ENCODE measurements around the gene DLGAP1.
"Not testable (repeated sequence)": the region's sequence is repeated elsewhere in the genome, so short reads cannot be mapped to it uniquely, and the experiment has no call there.

Gene DLGAP1

DNA sequence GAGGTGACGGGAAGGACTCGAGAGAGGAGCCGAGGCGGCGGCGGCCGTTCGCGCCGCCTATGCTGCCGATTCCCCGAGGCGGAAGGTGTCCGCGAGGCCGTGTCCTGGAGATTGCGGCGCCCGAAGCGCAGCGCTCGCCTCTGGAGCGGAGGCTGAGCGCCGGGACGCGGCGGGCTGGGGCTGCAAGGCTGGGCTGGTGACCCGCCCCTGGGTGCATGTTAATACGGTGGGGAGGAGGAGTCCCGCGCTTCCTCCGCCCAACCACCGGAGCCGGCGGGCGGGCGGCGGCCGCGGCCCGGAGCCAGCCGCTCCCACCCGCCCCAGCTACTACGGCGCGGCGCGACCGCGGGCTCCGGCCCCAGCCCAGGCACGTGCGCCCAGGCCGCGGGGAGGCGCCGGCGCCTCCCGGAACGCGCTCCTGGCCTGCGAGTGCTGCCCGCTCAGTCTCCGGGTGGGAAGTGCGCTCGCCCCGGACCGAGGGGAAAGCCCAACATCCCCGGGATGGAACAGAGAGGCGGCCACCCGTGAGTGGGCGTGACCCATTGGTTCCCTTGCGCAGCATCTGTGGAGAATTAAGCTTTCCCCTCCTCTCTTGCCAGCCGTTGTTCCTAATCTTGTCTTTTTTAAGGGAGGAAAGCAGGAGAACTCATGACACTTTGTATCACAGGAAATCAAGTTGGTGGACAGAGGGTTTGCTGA, at the start of gene DLGAP1:
Gene DLGAP1 (minus strand): TSS at position 195 of the 699 bp plus-strand sequence.
- peak; percentile 79 for DNase-seq

DNA sequence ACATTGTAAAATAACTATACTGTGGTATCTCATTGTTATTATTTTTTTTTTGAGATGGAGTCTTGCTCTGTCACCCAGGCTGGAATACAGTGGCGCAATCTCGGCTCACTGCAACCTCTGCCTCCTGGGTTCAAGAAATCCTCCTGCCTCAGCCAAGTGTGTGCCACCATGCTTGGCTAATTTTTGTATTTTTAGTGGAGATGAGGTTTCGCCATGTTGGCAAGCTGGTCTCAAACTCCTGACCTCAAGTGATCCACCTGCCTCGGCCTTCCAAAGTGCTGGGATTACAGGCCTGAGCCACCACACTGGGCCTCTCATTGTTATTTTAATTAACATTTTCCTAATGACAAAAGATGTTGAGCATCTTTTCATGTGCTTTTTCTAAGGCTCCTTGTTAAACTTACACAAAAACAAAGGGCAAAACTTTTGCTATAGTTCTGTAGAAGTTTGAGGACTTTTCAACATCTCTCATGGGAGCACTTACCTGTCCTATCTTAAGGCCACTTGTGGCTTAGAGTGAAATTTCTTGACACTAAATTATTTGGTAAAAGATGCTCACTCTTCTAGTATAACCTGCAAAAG, 39.7 kb upstream of the DLGAP1 start:
- DNase-seq: not testable (repeated sequence)

DNA sequence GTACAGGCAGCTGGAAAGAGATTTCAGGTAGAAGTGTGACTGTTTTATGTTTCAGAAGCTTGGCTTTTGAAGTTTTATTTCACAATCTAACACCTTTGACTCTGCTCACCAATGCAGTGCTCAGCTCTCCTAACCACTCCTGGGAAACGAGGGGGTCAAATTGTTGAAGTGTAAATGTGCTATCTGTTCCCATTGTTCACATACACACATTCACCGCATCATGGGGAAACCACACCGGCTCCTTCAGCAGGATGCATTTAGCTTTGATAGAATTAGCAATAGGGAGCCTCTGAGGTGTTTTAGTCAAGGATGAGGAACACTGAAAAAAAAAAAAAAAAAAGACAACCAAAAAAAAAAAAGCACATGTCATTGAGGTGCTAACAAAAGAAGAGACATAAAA, 13.4 kb upstream of the DLGAP1 start:
- no peak for DNase-seq

DNA sequence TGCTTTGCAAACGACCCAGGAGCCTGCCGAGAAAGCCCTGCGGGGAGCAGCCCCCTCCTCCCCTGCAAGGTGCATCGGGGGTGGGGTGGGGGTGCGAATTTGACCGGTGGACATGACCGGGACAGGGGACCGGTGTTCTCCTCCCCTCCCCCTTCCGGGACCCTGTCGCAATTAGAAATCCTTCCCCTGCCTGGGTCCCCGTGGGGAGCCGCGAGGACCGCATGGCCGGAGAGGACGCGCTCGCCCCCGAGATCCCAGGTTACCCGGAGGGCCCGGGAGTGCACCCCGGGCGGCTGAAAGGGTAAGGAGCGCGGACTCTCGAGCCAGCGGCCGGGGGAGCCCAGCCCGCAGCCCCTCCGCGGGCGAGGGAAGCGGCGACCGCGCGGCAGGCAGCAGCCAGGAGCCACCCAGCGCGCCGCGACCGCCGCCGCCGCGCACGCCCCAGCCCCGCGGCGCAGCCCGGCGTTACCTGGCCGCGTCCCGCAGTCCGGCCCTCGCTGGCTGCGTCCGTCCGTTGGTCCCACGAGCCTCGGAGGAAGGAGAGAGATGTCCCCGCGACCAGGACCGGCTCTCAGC, 482 bp downstream of the DLGAP1 start:
- no peak for DNase-seq

DNA sequence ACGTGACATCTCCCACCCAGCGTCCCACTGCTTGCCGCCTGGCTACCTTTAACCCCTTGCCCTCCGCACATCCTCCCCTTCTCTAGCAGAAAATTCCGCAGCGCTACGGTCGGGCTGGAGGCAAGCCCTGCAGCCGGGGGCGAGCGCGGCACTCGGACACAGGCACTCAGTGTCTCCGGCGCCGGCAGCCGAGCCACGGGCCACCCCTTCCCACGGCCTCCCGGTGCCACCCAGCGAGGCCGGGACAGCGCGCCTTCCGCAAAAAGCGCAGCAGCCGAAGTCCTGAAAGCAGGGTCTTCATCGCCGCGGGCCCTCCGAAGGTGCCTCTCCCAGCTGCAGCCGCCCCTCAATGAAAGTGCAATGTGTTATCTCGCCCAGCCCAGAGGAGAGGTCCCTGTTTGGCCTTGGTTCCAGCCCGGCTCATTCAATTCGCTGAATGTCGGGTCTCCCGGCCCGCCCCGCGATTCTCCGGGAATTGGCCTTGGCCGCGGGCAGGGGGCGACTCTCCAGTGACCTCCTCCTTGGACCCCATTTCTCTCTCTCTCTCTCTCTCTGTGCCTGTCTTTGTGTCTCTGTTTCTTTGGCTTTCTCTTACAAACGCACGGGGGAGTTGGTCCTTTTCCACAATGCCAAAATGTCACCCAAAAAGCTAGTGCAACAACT, 1.1 kb downstream of the DLGAP1 start:
- no peak for DNase-seq

DNA sequence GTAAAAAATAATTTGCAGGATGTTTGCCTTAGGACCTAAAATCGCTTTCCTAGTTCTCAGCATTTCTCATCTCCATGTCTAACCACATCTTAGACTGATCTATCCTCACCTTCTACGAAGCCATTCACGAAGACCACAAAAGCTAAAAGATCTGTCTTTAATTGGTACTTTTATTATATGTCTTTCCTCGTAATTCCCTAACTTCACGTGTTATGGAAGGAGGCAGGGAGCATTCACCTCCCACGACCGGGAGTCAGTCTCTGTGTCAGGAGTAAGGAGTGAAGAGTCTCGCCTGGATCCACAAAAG, 1.6 kb downstream of the DLGAP1 start:
- no peak for DNase-seq

DNA sequence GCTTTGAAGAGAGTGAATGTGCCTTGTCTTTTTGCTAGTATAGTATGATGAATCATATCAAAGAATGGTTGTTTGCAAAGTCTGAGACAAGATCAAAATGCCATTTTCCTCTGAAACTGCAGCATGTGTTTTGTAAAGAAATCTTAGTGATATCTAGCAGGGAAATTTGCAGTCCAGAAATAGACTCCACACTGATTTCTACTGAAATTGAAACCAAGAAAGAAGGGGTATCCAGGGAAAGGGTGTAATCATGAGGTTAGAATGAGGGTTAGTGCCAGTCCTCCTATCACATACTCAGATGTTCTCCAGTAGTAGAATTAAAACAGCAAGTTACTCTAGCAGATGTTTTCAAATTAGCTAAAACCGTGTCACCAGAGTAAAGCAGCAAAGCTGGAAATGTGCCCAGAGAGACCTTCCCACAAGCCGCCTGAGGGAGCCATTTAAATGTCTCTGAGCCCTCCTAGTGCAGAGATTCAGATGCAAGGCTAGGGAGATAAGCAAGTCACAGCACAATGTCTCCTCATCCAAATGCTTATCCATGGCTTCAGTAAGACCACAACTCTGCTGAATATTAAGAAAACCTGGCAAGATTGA, 4.9 kb downstream of the DLGAP1 start:
- no peak for DNase-seq

DNA sequence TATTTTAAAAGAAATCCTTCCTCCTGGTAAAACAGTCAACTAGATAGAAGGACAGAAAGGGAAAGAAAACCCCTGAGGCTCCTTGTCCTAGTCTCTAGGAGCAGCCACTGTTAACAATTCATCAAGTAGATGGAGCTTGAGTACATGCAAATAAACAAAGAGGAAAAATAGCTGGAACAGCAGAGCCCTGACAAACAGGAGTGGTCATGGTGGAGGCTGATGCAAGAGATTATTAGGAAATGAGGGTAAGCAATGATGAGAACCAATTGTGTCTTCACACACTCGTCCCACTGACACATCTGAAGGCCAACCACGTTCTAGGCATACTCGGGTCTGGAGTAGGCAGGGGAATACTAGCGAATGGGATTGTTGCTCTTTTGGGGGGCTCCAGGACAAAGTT, 9.2 kb downstream of the DLGAP1 start:
- no peak for DNase-seq

DNA sequence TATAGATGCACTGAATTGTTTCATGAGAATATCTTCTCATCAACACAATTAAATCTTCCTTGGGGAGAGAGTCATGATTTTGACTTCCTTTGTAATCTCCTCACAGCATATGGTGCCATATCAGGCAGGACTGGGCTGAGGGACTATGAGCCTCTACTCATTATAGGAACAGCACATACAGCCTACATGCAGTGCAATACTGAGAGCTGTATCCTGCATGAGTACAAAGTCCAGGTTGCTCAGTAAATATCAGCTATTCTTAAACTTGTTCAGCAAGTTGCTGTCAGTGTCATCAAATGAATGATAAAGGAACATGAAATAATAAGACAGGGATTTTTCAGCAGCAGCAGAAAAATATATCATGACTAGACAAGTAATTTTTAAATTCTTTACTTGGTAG, 10.8 kb downstream of the DLGAP1 start:
- no peak for DNase-seq

DNA sequence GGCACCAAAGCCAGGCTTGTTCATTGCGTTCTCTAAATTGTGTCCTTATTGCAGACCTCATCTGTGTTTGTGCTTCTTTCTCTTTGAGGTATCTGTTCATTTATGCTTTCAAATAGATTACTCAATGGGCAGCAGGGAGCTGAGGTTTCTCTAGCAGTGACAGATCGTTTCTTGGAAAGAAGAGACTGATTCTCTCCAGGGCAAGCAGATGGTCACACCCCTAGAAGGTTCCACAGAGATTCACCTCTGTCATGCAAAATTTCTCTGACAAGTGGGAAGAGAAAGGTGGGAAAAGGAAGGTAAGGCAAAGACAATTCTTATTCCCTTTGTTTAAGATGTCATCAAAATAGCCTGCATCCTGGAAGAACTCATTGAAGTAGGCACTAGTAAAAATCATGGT, 14.0 kb downstream of the DLGAP1 start:
- DNase-seq: no peak

DNA sequence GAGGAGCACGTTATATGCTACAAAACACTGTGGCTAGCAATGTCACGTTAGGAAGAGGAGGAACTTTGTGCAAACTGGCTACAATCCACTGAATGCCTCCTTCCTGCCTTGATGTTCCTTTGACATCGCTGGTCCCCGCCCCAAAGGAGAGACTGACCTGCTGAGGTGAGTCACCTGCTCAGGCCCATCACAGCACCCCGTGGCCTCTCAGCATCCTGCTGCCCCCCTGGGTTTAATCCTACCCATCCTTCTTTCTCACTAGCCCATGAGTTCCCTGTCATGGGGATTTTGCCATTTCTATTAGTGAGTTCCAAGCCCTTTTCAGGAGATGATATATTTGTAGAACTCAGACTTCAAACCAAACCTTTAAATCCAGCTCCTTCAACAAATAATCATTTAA, 16.2 kb downstream of the DLGAP1 start:
- DNase-seq: no peak

DNA sequence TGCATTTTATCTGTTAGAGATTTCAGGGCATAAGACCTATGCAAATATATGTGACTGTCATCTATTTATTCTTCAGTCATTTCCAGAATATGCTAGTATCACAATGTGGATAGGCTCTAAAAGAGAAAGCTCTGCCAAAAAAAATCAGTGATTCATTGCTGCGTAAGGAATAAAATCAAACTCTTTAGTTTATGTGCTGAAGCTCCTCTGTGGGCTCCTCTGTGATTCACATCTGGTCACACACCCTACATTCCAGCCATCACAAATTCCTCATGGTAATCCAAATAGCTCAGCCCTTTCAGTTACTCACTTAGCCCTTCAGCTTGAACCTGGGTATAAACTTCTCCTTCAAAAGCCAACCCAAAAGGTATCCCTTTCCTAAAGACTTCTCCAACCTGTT, 21.4 kb downstream of the DLGAP1 start:
- DNase-seq: no peak

DNA sequence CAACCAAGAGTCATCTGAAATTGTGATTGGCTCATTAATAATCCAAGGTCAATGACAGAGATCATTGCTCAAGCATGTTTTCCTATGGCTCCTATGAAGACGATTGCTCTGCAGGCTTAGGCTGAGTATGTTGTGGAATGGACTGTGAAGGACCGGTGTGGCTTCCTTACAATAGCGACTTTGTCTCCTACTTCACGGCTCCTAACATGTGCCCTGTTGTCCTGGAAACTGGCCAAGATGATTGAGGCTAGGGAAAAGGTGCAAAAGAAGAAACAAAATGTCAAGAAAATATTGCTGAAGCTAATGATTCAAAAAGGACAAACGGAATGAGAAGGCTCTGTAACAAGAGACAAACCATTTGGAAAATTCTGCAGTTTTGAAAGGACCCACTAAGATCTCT, 24.3 kb downstream of the DLGAP1 start:
- DNase-seq: no peak

DNA sequence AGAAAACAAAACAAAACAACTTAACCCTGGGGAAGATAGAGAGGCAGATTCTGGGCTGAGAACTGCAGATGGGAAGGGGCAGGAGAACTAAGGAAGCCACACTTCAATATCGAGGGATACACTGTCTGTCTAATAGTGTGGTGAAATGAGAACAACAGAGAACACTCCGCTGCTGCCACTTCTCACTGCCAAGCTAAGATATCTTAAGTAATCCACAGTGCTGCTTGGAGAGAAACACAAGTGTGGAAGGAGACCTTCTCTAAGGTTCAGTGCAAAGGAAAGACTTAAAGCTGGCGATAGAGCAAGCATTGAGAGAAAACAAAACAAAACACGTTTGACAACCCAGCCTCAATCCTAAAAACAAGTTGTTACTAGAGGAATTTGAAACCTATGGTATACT, 37.4 kb downstream of the DLGAP1 start:
- no peak for DNase-seq

DNA sequence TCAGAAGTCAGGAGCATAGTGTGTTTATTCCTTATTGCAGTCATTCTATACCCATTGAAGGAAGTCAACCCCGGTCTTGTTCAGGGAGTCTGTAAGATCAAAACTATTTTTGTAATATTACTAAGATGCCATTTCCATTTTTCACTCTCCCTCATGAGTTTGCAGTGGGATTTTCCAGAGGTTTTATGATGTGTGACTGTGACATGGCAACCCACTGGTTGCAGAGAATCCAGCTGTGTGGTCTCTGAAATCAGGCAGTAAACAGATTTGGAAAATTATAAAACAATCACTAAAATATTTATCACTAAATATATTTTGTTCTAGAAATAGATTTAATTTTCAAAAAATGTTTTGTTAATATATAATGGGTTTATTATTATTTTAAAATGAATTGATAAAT, 38.1 kb downstream of the DLGAP1 start:
- no peak for DNase-seq

DNA sequence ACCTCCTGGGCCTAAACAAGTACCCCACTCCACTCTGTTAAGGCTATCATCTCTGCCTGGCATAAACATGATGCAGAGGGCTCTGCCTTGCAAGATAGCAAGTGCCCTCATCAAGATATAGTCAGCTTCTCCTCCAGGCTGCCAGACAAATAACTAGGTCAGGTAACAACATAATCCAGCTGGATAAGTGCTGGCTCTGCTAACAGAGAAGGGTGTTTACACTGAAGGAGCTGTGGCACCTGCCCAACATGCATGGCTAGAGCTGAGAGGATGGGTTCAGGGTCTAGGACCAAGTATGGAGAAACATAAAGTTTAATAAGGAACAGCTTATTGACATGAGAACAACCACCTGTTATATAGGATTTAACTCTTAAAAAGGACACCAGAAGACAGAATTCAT, 42.8 kb downstream of the DLGAP1 start:
- DNase-seq: peak; percentile 60

DNA sequence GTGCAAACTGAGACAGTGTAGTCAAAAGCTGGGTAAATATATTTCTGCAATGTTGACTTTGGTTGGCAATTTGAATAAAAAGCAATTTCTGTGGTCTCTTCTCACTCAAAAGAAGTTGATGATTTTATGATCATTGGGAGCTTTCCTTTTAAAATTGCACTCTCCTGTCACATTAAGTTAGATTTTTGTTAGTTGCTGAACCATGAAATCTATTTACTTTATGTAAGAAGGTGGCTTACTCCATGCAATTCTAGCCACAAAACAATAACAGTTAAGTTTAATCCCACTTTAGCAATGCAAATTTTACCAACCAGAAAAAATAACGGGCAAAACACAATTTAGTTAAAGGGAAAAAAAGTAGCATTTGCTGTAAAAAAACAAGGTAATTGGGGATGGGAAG, 48.3 kb downstream of the DLGAP1 start:
- no peak for DNase-seq

DNA sequence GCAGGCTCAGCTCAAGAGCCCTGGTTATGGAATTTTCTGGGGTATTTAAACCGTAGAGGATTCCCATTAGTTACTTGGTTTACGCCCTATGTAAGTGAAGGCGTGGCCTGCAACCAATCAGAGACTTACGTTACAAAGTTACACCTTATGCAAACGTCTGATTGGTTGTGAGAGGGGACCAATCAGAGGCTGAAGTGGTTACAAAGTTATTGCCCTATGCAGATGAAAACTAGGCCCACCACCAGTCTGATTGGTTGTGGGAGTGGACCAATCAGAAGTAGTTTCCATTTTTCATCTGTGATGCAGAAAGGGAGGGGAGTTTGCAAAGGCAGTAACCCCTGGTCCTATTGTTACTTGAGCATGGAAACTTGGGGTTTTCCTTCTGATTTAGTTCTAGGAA, 49.1 kb downstream of the DLGAP1 start:
- DNase-seq: no peak

DNA sequence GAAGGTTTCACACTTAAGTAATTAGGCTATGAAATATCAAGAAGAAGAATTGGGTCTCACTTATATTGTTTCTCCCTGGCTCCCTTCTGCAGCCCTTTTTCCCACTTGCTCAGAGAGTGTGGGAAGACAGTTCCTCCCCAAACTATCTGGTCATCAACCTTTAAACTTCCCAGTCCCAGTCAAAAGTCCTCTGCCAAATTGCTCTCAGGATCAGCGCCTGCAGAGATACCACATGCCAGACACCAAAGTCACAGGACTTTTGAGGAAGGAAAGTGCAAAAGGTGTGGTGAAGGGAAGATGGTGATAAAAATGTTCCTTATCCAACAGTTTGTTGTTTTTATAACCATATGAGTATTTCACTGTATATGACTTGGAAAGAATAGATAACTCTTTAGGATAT, 51.3 kb downstream of the DLGAP1 start:
- DNase-seq: no peak

DNA sequence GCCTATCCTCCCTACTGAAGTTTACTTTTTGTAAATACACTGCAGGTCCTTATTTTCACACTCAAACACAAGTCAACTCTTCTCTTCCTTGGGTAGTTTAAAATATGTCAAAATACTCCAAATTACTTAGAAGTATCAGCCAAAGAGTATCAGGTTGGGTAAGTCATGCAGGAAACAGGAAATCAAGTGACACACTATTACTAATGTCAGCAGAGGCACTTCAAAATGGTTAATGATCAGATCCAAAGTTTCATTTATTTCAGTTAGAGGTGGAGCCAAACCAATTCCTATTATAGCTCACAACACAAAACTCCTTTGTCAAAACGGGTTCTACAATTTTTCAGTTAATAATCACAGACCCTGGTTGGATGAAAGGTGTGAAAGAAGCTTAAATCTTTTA, 54.2 kb downstream of the DLGAP1 start:
- DNase-seq: no peak

DNA sequence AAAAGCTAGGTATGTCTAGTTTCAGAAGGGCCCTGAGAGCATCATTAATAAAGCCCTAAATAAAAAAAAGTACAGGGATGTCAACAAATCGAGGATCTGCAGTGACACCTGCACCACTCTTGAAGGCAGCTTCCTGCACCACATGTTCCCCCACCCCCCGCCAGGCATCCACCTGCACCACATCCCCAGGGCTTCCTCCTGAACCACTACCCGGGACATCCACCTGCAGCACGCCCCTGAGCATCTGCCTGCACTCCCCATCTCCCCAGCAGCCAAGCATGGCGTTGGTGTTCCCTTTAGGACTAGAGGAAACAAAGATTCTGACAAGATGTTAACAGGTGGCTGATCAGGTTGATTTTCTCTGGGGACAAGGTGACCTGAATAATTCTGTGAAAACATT, 55.2 kb downstream of the DLGAP1 start:
- DNase-seq: peak; percentile 40

DNA sequence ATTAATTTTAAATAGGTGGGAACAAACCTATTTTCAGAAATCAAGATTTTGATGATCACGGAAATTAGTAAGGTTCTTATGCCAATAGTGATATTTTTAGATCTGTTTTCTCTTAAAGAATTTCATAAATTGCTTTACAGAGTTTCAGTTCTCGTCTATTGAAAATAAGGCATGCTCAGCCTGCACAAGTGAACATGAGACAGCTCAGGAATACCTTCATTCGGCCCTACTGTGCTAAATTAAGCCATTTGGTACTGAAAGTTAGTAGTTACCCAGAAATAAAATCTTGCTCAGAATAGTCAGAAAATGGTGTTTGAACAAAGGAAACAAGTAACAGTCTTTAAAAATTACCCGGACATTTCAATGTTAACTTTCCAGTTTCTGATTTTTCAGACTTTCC, 60.4 kb downstream of the DLGAP1 start:
- no peak for DNase-seq

DNA sequence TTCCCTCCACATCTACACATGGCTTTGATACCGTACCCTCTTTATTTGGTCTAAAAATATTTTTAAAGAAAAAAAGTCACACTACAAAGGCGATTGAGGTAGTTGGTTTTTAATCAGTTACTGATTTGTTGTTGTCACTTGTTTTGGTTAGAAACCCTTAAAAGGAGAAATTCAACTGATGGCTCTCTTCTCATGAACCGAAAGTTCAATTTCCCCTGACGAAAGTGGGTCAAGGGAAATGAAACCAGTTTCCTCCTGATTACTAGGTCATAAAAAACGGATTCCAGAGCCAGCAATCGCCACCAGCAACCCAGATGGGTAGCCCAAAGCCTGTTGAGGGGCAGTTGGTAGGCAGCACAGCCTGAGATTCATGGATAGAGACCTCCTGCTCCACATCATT, 63.2 kb downstream of the DLGAP1 start:
- no peak for DNase-seq

DNA sequence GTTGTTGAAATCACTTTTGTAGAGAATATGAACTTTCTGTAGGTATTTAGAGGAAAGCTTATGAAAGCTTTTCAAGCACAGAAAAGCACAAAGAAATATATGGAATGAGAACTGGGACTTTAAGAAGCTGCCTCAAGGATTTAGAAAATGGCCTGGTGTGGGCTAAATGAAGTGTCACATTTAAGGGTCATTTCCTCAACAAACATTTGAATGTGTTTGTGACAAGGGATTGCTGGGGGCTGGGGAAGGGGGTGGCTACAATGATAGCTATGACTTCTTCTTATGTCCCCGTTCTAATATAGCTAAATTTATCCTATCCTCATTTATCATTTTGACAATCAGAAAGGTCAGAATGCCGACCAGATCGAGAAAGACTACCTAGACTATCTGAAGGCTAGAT, 69.2 kb downstream of the DLGAP1 start:
- DNase-seq: no peak

All from NCI-H510A (cell line).